HEK293 (cell line): ENCODE measurements around the gene SRGN.

Experiments used
- CTCF ChIA-PET: fragments of 350-600 bp; formaldehyde crosslinking; extraction: SDS; loops from one replicate; lab custom pipeline; 2021; ENCODE audit warnings: antibody characterized with exemption; lab: Yijun Ruan, JAX
- POLR2A ChIA-PET: fragments of 300-600 bp; formaldehyde crosslinking; extraction: SDS; loops from one replicate; lab custom pipeline; 2020; ENCODE audit warnings: antibody characterized with exemption, inconsistent platforms; lab: Yijun Ruan, JAX
- H3K27ac ChIP-seq: fragments of 200-500 bp; sonication (Bioruptor generic); 2 replicates; pipeline ENCODE4 v1.5.1; 2014; ENCODE audit warnings: low read depth, low read length, control low read depth, inconsistent platforms; ENCODE audit errors: extremely low read depth
- H3K36me3 ChIP-seq, 2 experiments: fragments of 200-500 bp in 1 of 2; sonication (Bioruptor generic) in 1 of 2; 1 replicate in 1 of 2; 2 replicates in 1 of 2; pipeline ENCODE4 v1.5.1; 2014 to 2017; ENCODE audit warnings: inconsistent platforms in 2 of 2, low read length in 2 of 2; ENCODE audit not compliant: control insufficient read depth in 2 of 2, insufficient read depth in 1 of 2
- H3K4me1 ChIP-seq: fragments of 200-500 bp; sonication (Bioruptor generic); 2 replicates; pipeline ENCODE4 v1.5.1; 2014; ENCODE audit warnings: mild to moderate bottlenecking, low read length, inconsistent platforms; ENCODE audit not compliant: control insufficient read depth, insufficient read depth
- H3K4me3 ChIP-seq: 2 replicates; pipeline ENCODE4 v1.5.1; 2011; ENCODE audit warnings: low read depth, mild to moderate bottlenecking, control low read depth, low read length, moderate library complexity
- H3K9me3 ChIP-seq: fragments of 200-500 bp; sonication (Bioruptor generic); 2 replicates; pipeline ENCODE4 v1.5.1; 2014; ENCODE audit warnings: low read depth, low read length, inconsistent platforms; ENCODE audit not compliant: control insufficient read depth, insufficient read depth
- ATF2 ChIP-seq: fragments of 450-650 bp; formaldehyde crosslinking; IDR thresholded peaks from 2 replicates; pipeline ENCODE4 v1.5.1; 2016; ENCODE audit warnings: missing biosample characterization, missing genetic modification characterization, low read depth
- GLI2 ChIP-seq: fragments of 450-650 bp; formaldehyde crosslinking; IDR thresholded peaks from 2 replicates; pipeline ENCODE4; 2017; ENCODE audit warnings: missing biosample characterization, missing genetic modification characterization, low read depth, borderline replicate concordance
- HOXA7 ChIP-seq: sonication (generic); formaldehyde crosslinking; IDR thresholded peaks from 2 replicates; pipeline ENCODE4 v1.8.1; 2022; ENCODE audit warnings: missing genetic modification reagents, borderline replicate concordance
- HOXC10 ChIP-seq: sonication (generic); formaldehyde crosslinking; IDR thresholded peaks from 2 replicates; pipeline ENCODE4 v1.8.1; 2023; ENCODE audit warnings: mild to moderate bottlenecking, missing genetic modification reagents
- MEIS1 ChIP-seq: sonication (generic); formaldehyde crosslinking; IDR thresholded peaks from 2 replicates; pipeline ENCODE4 v1.8.1; 2022; ENCODE audit warnings: missing genetic modification reagents, mild to moderate bottlenecking, borderline replicate concordance
- SCRT2 ChIP-seq: fragments of 450-650 bp; formaldehyde crosslinking; IDR thresholded peaks from 2 replicates; pipeline ENCODE4 v1.5.1; 2016; ENCODE audit warnings: missing biosample characterization, missing genetic modification characterization
- TRIM28 ChIP-seq: IDR thresholded peaks from 2 replicates; pipeline ENCODE4 v1.6.1; 2011; ENCODE audit warnings: low read length, control low read depth, borderline replicate concordance
- WT1 ChIP-seq: fragments of 450-650 bp; formaldehyde crosslinking; IDR thresholded peaks from 2 replicates; pipeline ENCODE4 v1.5.1; 2016; ENCODE audit warnings: missing biosample characterization, missing genetic modification characterization
- ZBTB21 ChIP-seq: fragments of 450-650 bp; formaldehyde crosslinking; IDR thresholded peaks from 2 replicates; pipeline ENCODE4 v1.5.1; 2017; ENCODE audit warnings: missing biosample characterization, missing genetic modification characterization
- ZNF132 ChIP-seq: fragments of 450-650 bp; formaldehyde crosslinking; IDR thresholded peaks from 2 replicates; pipeline ENCODE4 v1.5.1; 2017; ENCODE audit warnings: missing biosample characterization, missing genetic modification characterization, borderline replicate concordance
- ZNF140 ChIP-seq: fragments of 450-650 bp; formaldehyde crosslinking; IDR thresholded peaks from 2 replicates; pipeline ENCODE4 v1.5.1; 2016; ENCODE audit warnings: missing biosample characterization, missing genetic modification characterization
- ZNF175 ChIP-seq: fragments of 450-650 bp; formaldehyde crosslinking; IDR thresholded peaks from 2 replicates; pipeline ENCODE4 v1.5.1; 2016; ENCODE audit warnings: missing biosample characterization, missing genetic modification characterization
- ZNF2 ChIP-seq: fragments of 450-650 bp; formaldehyde crosslinking; IDR thresholded peaks from 2 replicates; pipeline ENCODE4 v1.5.1; 2016; ENCODE audit warnings: missing biosample characterization, missing genetic modification characterization
- ZNF214 ChIP-seq: fragments of 450-650 bp; formaldehyde crosslinking; IDR thresholded peaks from 2 replicates; pipeline ENCODE4 v1.5.1; 2017; ENCODE audit warnings: missing biosample characterization, mild to moderate bottlenecking, missing genetic modification characterization, borderline replicate concordance
- ZNF23 ChIP-seq: fragments of 450-650 bp; formaldehyde crosslinking; IDR thresholded peaks from 2 replicates; pipeline ENCODE4 v1.5.1; 2016; ENCODE audit warnings: missing biosample characterization, missing genetic modification characterization, borderline replicate concordance
- ZNF335 ChIP-seq: fragments of 450-650 bp; formaldehyde crosslinking; conservative IDR thresholded peaks from 2 replicates; pipeline ENCODE4 v1.5.1; 2016; ENCODE audit warnings: missing biosample characterization, missing genetic modification characterization
- ZNF366 ChIP-seq: fragments of 450-650 bp; formaldehyde crosslinking; conservative IDR thresholded peaks from 2 replicates; pipeline ENCODE4 v1.5.1; 2016; ENCODE audit warnings: missing biosample characterization, missing genetic modification characterization
- ZNF398 ChIP-seq: fragments of 450-650 bp; formaldehyde crosslinking; IDR thresholded peaks from 2 replicates; pipeline ENCODE4 v1.5.1; 2017; ENCODE audit warnings: missing biosample characterization, missing genetic modification characterization
- ZNF555 ChIP-seq: fragments of 450-650 bp; formaldehyde crosslinking; conservative IDR thresholded peaks from 2 replicates; pipeline ENCODE4 v1.5.1; 2017; ENCODE audit warnings: missing biosample characterization, mild to moderate bottlenecking, missing genetic modification characterization, inconsistent platforms
- ZNF660 ChIP-seq: fragments of 450-650 bp; IDR thresholded peaks from 2 replicates; pipeline ENCODE4 v1.5.1; 2018; ENCODE audit warnings: missing biosample characterization, mild to moderate bottlenecking, missing genetic modification characterization
- ZNF701 ChIP-seq: fragments of 450-650 bp; formaldehyde crosslinking; IDR thresholded peaks from 2 replicates; pipeline ENCODE4 v1.5.1; 2016; ENCODE audit warnings: missing biosample characterization, missing genetic modification characterization
- ZNF830 ChIP-seq: fragments of 450-650 bp; IDR thresholded peaks from 2 replicates; pipeline ENCODE4 v1.5.0; 2018; ENCODE audit warnings: missing biosample characterization, missing genetic modification characterization, low read depth, mild to moderate bottlenecking, moderate library complexity
- ZSCAN5A ChIP-seq: fragments of 450-650 bp; formaldehyde crosslinking; IDR thresholded peaks from 2 replicates; pipeline ENCODE4 v1.5.1; 2016; ENCODE audit warnings: missing biosample characterization, missing genetic modification characterization

SRGN gene

GRCh38 chr10:69061305-69062161 lies 26.4 kb upstream of the SRGN start:
- no peaks in the 10 kb centered on the region for H3K36me3 ChIP-seq
- POLR2A ChIA-PET: no interaction called here
- H3K4me1 ChIP-seq: no peaks in the 10 kb centered on the region
- H3K27ac ChIP-seq: no peak overlapping the region
- no peak for TF ChIP-seq ZNF398
- peak; percentile 33; the same call in 1 of the 2 replicates for TF ChIP-seq SCRT2 (tag by site-specific recombination)
- no peak for TF ChIP-seq HOXA7 (CRISPR knock-in tag)
- no peak for TF ChIP-seq ZNF214
- TF ChIP-seq, all 188 proteins: peak for 1
- Histone ChIP-seq H3K4me3 (no peak overlapping the region; the same call in 1 of the 2 replicates), H3K9me3 (no peaks in the 10 kb centered on the region)
- CTCF ChIA-PET: interaction anchor here (0.6 to 0.7 kb wide), 3 partner anchors 9 to 1215 kb away, joined by 3 to 5 read pairs (median 3); no protein-coding TSS in a partner anchor

- TF ChIP-seq ZSCAN5A (tag by site-specific recombination) (no peak), HOXC10 (CRISPR knock-in tag) (no peak), TRIM28 (no peak), ZBTB21 (no peak), ZNF140 (tag by site-specific recombination) (peak; percentile 83), ZNF2 (tag by site-specific recombination) (no peak), WT1 (tag by site-specific recombination) (no peak), ZNF830 (no peak)
- CTCF ChIA-PET: no interaction called here
- Histone ChIP-seq H3K4me3 (no peak overlapping the region), H3K36me3 (no peaks in the 10 kb centered on the region), H3K9me3 (no peaks in the 10 kb centered on the region), H3K27ac (no peak overlapping the region), H3K4me1 (no peaks in the 10 kb centered on the region)
- POLR2A ChIA-PET: no interaction called here
Measured at GRCh38 chr10:69062901-69063300, 25.0 kb upstream of the SRGN start.

- H3K27ac ChIP-seq: no peak overlapping the region
- H3K4me3 ChIP-seq: no peak overlapping the region
- H3K9me3 ChIP-seq: no peaks in the 10 kb centered on the region
- POLR2A ChIA-PET: no interaction called here
- no peaks in the 10 kb centered on the region for H3K4me1 ChIP-seq
- no peaks in the 10 kb centered on the region for H3K36me3 ChIP-seq
- CTCF ChIA-PET: interaction anchor here (0.5 to 1.2 kb wide), 6 partner anchors 11 to 738 kb away, joined by 3 to 5 read pairs (median 3); no protein-coding TSS in a partner anchor
- TF ChIP-seq ATF2 (tag by site-specific recombination) (no peak), ZNF366 (no peak), ZNF175 (tag by site-specific recombination) (no peak), GLI2 (no peak), ZNF132 (tag by site-specific recombination) (no peak), ZNF335 (no peak), ZNF555 (tag by site-specific recombination) (no peak), MEIS1 (CRISPR knock-in tag) (no peak), ZNF701 (tag by site-specific recombination) (no peak), ZNF660 (tag by site-specific recombination) (no peak), ZNF23 (tag by site-specific recombination) (no peak)
Measured at GRCh38 chr10:69064762-69065328, 23.1 kb upstream of the SRGN start.
